ENCODE data around the gene TMEM63A.

DNA sequence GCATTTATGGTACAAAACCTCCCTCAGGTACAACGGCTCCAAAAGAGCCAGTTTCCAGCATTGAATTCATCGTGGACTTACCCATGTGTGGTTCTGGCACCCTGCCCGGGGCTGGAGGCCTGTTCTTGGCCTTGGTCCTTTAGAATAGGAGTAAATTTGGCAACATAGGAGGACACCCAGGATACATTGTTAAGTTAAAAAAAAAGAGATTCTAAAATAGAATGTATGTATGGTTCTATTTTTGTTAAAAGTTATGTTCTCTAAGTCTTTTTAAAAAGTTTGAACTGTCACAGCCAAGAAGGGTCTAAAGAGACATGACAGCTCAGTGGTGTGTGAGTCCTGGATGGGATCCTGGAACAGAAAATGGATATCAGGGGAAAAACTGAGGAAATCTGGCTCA is 46.3 kb downstream of the TMEM63A start:
- TF ChIP-seq POLR2A (IDR thresholded peaks at IDR 0.05; ENCODE audit: low read length) (no peak), HOXB5 (CRISPR knock-in tag; IDR thresholded peaks at IDR 0.05) (no peak), KDM1A (IDR thresholded peaks at IDR 0.05; ENCODE audit: low read depth) (no peak), HOXA7 (CRISPR knock-in tag; IDR thresholded peaks at IDR 0.05) (no peak), MYC (IDR thresholded peaks at IDR 0.05; ENCODE audit: borderline replicate concordance, low read length) (no peak), CHD2 (IDR thresholded peaks at IDR 0.05; ENCODE audit: low read length, partially characterized antibody) (no peak), RARB (CRISPR knock-in tag; IDR thresholded peaks at IDR 0.05) (no peak)
- TF ChIP-seq, protein P1, sequence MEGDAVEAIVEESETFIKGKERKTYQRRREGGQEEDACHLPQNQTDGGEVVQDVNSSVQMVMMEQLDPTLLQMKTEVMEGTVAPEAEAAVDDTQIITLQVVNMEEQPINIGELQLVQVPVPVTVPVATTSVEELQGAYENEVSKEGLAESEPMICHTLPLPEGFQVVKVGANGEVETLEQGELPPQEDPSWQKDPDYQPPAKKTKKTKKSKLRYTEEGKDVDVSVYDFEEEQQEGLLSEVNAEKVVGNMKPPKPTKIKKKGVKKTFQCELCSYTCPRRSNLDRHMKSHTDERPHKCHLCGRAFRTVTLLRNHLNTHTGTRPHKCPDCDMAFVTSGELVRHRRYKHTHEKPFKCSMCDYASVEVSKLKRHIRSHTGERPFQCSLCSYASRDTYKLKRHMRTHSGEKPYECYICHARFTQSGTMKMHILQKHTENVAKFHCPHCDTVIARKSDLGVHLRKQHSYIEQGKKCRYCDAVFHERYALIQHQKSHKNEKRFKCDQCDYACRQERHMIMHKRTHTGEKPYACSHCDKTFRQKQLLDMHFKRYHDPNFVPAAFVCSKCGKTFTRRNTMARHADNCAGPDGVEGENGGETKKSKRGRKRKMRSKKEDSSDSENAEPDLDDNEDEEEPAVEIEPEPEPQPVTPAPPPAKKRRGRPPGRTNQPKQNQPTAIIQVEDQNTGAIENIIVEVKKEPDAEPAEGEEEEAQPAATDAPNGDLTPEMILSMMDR (IDR thresholded peaks at IDR 0.05), result no peak
- TF ChIP-seq, protein P2, sequence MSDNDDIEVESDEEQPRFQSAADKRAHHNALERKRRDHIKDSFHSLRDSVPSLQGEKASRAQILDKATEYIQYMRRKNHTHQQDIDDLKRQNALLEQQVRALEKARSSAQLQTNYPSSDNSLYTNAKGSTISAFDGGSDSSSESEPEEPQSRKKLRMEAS (IDR thresholded peaks at IDR 0.05), result no peak
- TF ChIP-seq, protein P3, sequence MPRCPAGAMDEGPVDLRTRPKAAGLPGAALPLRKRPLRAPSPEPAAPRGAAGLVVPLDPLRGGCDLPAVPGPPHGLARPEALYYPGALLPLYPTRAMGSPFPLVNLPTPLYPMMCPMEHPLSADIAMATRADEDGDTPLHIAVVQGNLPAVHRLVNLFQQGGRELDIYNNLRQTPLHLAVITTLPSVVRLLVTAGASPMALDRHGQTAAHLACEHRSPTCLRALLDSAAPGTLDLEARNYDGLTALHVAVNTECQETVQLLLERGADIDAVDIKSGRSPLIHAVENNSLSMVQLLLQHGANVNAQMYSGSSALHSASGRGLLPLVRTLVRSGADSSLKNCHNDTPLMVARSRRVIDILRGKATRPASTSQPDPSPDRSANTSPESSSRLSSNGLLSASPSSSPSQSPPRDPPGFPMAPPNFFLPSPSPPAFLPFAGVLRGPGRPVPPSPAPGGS (IDR thresholded peaks at IDR 0.05), result no peak
- TF ChIP-seq, protein P4, sequence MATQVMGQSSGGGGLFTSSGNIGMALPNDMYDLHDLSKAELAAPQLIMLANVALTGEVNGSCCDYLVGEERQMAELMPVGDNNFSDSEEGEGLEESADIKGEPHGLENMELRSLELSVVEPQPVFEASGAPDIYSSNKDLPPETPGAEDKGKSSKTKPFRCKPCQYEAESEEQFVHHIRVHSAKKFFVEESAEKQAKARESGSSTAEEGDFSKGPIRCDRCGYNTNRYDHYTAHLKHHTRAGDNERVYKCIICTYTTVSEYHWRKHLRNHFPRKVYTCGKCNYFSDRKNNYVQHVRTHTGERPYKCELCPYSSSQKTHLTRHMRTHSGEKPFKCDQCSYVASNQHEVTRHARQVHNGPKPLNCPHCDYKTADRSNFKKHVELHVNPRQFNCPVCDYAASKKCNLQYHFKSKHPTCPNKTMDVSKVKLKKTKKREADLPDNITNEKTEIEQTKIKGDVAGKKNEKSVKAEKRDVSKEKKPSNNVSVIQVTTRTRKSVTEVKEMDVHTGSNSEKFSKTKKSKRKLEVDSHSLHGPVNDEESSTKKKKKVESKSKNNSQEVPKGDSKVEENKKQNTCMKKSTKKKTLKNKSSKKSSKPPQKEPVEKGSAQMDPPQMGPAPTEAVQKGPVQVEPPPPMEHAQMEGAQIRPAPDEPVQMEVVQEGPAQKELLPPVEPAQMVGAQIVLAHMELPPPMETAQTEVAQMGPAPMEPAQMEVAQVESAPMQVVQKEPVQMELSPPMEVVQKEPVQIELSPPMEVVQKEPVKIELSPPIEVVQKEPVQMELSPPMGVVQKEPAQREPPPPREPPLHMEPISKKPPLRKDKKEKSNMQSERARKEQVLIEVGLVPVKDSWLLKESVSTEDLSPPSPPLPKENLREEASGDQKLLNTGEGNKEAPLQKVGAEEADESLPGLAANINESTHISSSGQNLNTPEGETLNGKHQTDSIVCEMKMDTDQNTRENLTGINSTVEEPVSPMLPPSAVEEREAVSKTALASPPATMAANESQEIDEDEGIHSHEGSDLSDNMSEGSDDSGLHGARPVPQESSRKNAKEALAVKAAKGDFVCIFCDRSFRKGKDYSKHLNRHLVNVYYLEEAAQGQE (IDR thresholded peaks at IDR 0.05), result no peak
